ENCODE measurements around the gene SNAP91. TPM values are rescaled to one million over a fixed set of nuclear protein-coding genes. Genes with fewer than 3 reads are reported as not detected.
"Not testable (repeated sequence)": the region's sequence is repeated elsewhere in the genome, so short reads cannot be mapped to it uniquely, and the experiment has no call there.

SNAP91 gene
- total RNA-seq, 1 experiment from 2014 or later: not detected

GRCh38 chr6:83571663-83572185 lies 137.2 kb downstream of the SNAP91 start:
- DNase-seq (ENCODE audit: low spot score); in situ Hi-C loops (cut with HindIII; ENCODE audit: low sequenced_read_pairs): not testable (repeated sequence)

DNA sequence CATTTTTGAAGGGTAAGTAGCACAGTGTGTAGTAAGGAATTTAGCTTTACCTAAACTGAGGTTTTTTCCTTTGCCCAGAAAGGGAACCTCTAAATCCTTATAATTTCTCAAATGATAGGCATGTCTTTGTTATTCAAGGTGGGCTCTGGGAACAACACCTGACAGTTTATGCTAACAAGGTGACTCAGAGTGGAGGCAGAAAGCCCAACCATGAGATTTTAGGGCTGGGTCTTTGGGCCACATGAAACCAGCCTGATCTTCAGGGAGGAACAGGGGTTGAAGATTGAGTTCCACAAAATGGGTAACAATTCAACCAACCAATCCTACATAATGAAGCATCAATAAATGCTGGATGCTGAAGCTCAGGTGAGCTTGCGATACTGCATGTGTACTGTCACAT lies 149.9 kb downstream of the SNAP91 start:
- no peak for DNase-seq (ENCODE audit: low spot score)
- in situ Hi-C loops (cut with HindIII; ENCODE audit: low sequenced_read_pairs): no loop called here

- DNase-seq (ENCODE audit: low spot score): no peak
- in situ Hi-C loops (cut with HindIII; ENCODE audit: low sequenced_read_pairs): no loop called here
These were observed 152.0 kb downstream of the SNAP91 start for GRCh38 chr6:83556871-83557270.

DNA sequence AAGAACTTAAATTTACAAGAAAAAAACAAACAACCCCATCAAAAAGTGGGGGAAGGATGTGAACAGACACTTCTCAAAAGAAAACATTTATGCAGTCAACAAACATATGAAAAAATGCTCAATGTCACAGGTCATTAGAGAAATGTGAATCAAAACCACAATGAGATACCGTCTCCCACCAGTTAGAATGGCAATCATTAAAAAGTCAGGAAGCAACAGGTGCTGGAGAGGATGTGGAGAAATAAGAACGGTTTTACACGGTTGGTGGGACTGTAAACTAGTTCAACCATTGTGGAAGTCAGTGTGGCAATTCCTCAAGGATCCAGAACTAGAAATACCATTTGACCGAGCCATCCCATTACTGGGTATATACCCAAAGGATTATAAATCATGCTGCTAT lies 157.2 kb downstream of the SNAP91 start:
- in situ Hi-C loops (cut with HindIII; ENCODE audit: low sequenced_read_pairs); DNase-seq (ENCODE audit: low spot score): not testable (repeated sequence)

- DNase-seq (ENCODE audit: low spot score); in situ Hi-C loops (cut with HindIII; ENCODE audit: low sequenced_read_pairs): not testable (repeated sequence)
These were observed 158.4 kb downstream of the SNAP91 start for GRCh38 chr6:83550482-83550881.

DNA sequence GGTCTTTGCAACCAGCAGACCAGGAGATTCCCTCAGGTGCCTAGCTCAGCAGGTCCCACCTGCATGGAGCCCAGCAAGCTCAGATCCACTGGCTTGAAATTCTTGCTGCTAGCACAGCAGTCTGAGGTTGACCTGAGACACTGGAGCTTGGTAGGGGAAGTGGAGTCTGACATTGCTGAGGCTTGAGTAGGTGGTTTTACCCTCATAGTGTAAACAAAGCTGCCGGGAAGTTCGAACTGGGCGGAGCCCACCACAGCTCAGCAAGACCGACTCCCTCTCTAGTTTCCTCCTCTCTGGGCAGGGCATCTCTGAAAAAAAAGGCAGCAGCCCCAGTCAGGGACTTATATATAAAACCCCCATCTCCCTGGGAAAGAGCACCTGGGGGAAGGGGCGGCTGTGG lies 162.3 kb downstream of the SNAP91 start:
- in situ Hi-C loops (cut with HindIII; ENCODE audit: low sequenced_read_pairs): no loop called here
- no peak for DNase-seq (ENCODE audit: low spot score)

- no peak for DNase-seq (ENCODE audit: low spot score)
- in situ Hi-C loops (cut with HindIII; ENCODE audit: low sequenced_read_pairs): no loop called here
These were observed 169.2 kb downstream of the SNAP91 start for GRCh38 chr6:83539678-83540077.

- in situ Hi-C loops (cut with HindIII; ENCODE audit: low sequenced_read_pairs): no loop called here
- DNase-seq (ENCODE audit: low spot score): no peak
These were observed 172.0 kb downstream of the SNAP91 start for GRCh38 chr6:83536647-83537589.

DNA sequence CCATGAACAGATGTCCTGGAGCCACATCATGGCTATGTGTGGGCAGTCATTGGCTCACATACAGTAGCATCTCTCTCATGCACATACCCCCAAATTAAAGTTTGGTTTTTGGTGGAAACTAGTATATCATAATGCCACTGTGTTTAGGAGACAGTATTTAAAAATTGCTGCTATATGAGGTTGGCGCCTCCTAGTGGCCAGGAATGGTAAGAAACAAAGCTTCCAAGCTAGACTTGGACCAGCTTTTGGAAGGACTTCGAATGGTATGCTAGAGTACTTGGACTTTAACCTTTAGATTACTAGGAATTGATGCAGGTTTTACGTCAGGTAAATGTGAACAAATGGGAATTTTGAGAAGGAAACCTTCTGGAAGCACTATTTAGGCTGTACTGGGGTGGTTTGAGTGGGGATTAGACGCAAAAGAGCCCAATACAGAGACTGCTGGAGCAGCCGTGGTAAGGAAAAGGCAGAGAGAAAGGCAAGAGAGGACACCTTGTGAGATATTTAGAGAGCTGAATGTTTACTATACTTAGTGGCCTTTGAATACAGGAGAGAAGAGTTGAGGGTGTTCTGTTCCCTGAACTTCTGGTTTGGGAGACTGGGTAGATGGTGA lies 172.8 kb downstream of the SNAP91 start:
- in situ Hi-C loops (cut with HindIII; ENCODE audit: low sequenced_read_pairs): no loop called here

DNA sequence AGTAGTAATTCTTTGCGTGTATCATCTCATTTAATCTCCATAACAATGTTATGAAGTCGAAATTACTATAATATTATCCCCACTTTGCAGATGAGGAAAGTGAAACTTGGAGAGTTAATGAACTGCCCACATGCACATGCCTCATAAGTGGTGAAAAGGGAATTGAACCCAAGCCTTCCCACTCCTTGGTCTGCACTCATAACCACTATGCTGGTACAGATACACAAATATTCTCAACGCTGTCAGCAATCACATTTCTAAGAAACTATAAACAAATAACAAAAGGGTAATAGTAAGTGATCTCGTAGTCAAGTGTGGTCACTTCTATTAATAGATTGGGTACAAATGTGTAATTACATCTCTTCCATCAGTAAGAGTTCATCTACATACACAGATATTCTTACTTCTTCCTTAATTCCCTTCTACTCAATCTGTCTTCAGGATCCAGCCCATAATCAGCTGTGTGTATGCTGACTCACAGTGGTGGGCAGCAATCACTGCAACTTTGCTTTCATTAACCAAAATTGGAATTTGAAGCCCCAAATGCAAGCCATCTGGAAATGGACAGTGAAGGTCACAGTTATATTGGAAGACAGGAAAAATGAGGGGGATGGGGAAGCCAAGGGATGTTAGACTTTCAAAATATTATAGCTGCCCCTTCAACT lies 190.0 kb downstream of the SNAP91 start:
- in situ Hi-C loops (cut with HindIII; ENCODE audit: low sequenced_read_pairs): loop anchor here (25.0 kb wide), 2 partner anchors 307 to 457 kb away; partner anchors contain the start of genes DOP1A and UBE3D
- DNase-seq (ENCODE audit: low spot score): no peak

More for the DNA sequence above, 172.8 kb downstream of the SNAP91 start:
- no peak for DNase-seq (ENCODE audit: low spot score)

DNA sequence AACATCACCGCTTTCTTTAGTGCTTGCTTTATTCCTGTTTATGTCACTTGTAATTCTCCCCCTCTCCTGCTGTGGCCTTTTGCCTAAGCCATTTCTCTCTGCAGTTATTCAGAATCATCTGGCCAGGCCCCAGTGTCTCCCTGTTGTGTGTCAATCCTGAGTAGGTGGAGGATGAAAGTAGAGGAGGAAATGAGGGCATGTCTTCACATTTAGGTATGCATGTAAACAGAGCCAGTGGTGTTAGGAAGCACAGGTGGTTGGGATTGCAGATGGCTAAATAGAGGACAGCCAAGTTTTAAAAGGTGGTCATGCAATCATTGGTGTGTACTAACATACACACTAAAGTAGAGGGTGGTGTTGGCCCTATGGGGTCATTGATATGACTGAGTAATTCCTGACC lies 191.4 kb downstream of the SNAP91 start:
- no peak for DNase-seq (ENCODE audit: low spot score)
- in situ Hi-C loops (cut with HindIII; ENCODE audit: low sequenced_read_pairs): loop anchor here (25.0 kb wide), 2 partner anchors 305 to 455 kb away; partner anchors contain the start of genes DOP1A and UBE3D

DNA sequence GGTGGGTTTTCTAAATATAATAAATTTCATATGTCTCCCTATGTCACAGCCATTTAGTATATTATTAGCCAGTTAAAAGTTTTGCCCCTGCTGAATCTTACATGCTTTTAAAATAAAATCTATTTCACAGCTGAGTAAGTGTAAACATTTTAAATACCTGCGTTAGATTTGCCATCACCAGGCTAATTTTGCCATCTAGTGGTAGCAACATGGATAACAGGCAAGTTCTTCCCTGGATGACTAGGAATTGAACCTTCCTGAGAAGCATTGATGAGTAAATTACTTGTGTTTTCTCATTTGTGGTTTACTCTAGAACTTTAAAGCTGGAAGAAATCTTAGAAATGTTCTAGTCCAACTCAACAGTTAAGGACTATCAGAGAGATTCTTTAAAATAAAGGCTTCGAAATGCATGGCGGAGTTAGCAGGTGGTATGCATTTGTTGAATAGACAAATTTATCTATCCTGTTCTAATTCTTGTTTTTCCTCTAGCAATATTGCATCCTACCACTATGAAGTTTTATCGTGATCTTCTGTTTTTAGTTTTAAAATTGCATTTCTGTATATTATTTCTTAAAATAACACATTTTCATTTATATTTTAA lies 193.9 kb downstream of the SNAP91 start:
- in situ Hi-C loops (cut with HindIII; ENCODE audit: low sequenced_read_pairs): loop anchor here (25.0 kb wide), 2 partner anchors 303 to 453 kb away; partner anchors contain the start of genes DOP1A and UBE3D
- DNase-seq (ENCODE audit: low spot score): peak; percentile 65

GRCh38 chr6:83514466-83514865 lies 194.4 kb downstream of the SNAP91 start:
- no peak for DNase-seq (ENCODE audit: low spot score)
- in situ Hi-C loops (cut with HindIII; ENCODE audit: low sequenced_read_pairs): loop anchor here (25.0 kb wide), 2 partner anchors 302 to 452 kb away; partner anchors contain the start of genes DOP1A and UBE3D

DNA sequence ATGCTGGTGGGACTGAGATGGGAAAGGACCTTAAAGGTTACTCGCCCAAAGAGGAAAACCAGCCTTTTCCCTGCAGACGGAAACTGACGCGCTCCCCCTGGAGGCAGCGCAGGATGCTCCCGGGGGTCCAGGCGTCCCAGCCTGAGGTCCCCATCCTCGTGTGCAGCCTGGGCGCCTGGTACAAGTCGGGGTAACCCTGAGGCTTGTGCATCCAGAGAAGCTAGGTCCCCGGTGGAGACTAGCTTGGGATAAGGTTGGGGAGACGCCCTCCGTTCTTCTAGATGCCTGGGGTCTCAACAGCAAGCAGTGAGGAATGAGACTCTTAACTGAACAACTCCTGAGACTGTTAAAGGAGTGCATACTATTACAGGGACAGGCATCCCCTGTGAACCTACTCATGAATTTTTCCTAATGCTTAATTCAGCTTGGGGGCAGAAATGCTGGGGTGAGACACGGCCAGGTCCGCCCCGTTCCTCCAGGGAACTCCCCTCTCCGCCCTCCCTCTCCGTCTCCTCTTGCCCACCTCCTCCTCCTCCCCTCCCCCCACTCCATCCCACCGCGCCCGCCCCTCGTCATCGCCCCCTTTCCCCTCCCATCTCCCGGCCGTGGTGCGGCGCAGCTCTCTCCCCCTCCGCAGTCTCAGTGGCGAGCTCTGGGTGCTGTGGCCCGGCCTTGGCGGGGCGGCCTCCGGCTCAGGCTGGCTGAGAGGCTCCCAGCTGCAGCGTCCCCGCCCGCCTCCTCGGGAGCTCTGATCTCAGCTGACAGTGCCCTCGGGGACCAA lies 196.8 kb downstream of the SNAP91 start, which contains the start of gene PRSS35:
PRSS35 (plus strand) TSS at position 634 of the 781 bp plus-strand sequence. CDS start 10,908 bp downstream, outside the sequence.
- in situ Hi-C loops (cut with HindIII; ENCODE audit: low sequenced_read_pairs): loop anchor here (25.0 kb wide), 2 partner anchors 300 to 450 kb away; partner anchors contain the start of genes DOP1A and UBE3D
- DNase-seq (ENCODE audit: low spot score): peak; percentile 14

GRCh38 chr6:83511266-83511665 lies 197.6 kb downstream of the SNAP91 start:
- in situ Hi-C loops (cut with HindIII; ENCODE audit: low sequenced_read_pairs): loop anchor here (25.0 kb wide), 2 partner anchors 299 to 449 kb away; partner anchors contain the start of genes DOP1A and UBE3D
- no peak for DNase-seq (ENCODE audit: low spot score)

DNA sequence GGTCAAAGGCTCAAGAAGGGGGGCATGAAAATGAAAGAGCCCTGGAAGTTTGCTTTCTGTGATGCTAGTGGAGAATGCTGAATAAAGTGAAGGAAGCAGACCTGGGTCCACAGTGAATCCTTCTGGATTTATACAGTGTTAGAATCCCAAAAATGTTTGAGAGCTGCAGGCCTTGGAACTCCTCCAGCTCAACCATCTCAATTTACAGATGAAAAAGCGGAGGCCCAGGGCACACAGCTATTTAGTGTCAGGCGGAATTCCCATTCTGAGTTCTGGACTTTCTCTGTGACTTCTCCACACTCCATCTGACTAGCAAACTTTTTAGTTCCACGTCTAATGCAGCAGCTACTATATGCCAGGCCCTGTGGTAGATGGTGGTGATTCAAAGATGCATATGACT lies 198.1 kb downstream of the SNAP91 start:
- DNase-seq (ENCODE audit: low spot score): no peak
- in situ Hi-C loops (cut with HindIII; ENCODE audit: low sequenced_read_pairs): loop anchor here (25.0 kb wide), 2 partner anchors 298 to 448 kb away; partner anchors contain the start of genes DOP1A and UBE3D

DNA sequence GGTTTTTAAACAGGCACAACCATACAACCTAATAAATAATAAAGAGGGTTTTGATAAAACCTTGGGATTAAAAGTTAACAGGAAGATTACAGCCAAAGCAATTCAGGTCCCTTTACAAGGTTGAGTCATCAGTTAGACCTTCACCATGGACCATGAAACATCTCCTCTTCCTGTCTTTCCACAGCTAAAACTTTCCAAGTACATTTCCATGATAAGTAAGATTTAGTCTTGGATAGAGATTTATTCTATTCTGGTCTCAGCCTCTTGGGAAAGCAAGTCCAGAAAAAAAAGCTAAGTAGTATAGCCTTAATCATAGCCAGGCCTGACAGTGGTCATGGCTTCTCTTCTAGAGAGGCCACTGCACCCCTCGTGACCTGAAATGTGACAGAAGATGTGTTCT lies 199.5 kb downstream of the SNAP91 start:
- DNase-seq (ENCODE audit: low spot score): no peak
- in situ Hi-C loops (cut with HindIII; ENCODE audit: low sequenced_read_pairs): loop anchor here (25.0 kb wide), 2 partner anchors 297 to 447 kb away; partner anchors contain the start of genes DOP1A and UBE3D

DNA sequence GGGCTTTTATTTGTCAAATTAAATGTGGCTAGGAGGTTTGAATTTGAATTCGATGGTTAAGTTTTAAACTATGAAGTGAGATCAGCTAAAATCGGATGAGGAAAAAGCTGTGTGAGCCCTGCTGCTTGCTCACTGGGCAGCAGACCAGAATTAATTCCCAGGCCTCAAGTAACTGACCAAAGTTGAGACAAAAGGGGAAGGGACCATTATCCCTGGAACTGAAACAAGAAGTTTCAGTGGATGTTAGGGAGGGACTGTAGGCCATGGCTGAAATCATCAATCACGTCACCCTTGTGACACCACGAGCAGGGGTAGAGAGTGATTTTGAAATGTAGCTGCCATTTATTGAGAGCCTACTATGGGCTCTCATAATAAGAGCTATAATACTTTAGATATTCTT lies 203.5 kb downstream of the SNAP91 start:
- no peak for DNase-seq (ENCODE audit: low spot score)
- in situ Hi-C loops (cut with HindIII; ENCODE audit: low sequenced_read_pairs): loop anchor here (25.0 kb wide), 2 partner anchors 293 to 443 kb away; partner anchors contain the start of genes DOP1A and UBE3D

All from G401 (cell line).